AG04450 (cell line): ENCODE measurements around the gene PARD3B. TPM values are rescaled to one million over a fixed set of nuclear protein-coding genes. Genes with fewer than 3 reads are reported as not detected.

Experiments used
- CTCF ChIA-PET: fragments of 300-600, 350-600 bp; formaldehyde crosslinking; extraction: SDS; loops from one replicate; lab custom pipeline; 2022; ENCODE audit warnings: antibody characterized with exemption, inconsistent platforms; lab: Charles Lee
- POLR2A ChIA-PET: fragments of 350-600 bp; formaldehyde crosslinking; extraction: SDS; loops from one replicate; lab custom pipeline; 2021; ENCODE audit warnings: antibody characterized with exemption, inconsistent platforms; lab: Yijun Ruan, JAX
- DNase-seq: peaks from one replicate; pipeline ENCODE4 v3.0.0-alpha.2; 2011; ENCODE audit warnings: low read depth, low spot score
- H3K27ac ChIP-seq: one replicate; pipeline ENCODE4 v1.5.1; 2012; ENCODE audit warnings: low read depth, low read length, control low read depth
- H3K27me3 ChIP-seq: one replicate; pipeline ENCODE4 v1.6.0; 2012; ENCODE audit warnings: low read length; ENCODE audit not compliant: control insufficient read depth, insufficient read depth
- H3K4me3 ChIP-seq: 2 replicates; pipeline ENCODE4 v1.5.1; 2011; ENCODE audit warnings: mild to moderate bottlenecking, low read depth, low read length, control low read depth
- H3K9me3 ChIP-seq: 2 replicates; pipeline ENCODE4 v1.5.1; 2012; ENCODE audit warnings: low read length; ENCODE audit not compliant: control insufficient read depth, insufficient read depth
- polyA plus RNA-seq: library from polyadenylated mRNA; depleted of rRNA; stranded (reverse); fragments of >200 nt; gene quantifications from 2 replicates; pipeline ENCODE4 v1.2.3, GENCODE V29; 2011
- TF ChIP-seq, protein P1 (sequence below): IDR thresholded peaks from 2 replicates; pipeline ENCODE4 v1.5.1; 2011; ENCODE audit warnings: low read depth, low read length, control low read depth, inconsistent platforms

Gene PARD3B
- polyA plus RNA-seq, 1 experiment: 8.5 TPM

DNA sequence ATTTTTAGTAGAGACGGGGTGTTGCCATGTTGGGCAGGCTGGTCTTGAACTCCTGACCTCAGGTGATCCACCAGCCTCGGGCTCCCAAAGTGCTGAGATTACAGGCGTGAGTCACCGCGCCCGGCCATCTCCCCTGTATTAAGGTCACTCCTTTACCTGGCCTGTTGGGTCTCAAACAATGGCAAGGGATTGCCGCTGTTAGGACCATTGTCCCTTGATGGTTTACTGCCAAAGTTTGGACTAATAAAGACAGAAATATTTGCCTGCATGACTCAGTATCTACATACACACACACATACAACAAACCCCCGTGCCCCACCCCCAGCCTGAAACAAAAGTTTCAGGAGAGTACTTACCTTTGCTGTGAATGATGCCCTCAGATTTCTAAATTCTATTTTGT, 16.5 kb downstream of the PARD3B start:
- POLR2A ChIA-PET: interaction anchor here (0.5 kb wide), 1 partner anchor 73 kb away, joined by 3 read pairs; no protein-coding TSS in a partner anchor
- Histone ChIP-seq H3K27me3 (no peaks in the 10 kb centered on the region), H3K9me3 (no peaks in the 10 kb centered on the region), H3K27ac (no peak overlapping the region), H3K4me3 (no peak overlapping the region)
- DNase-seq: no peak
- TF ChIP-seq, protein P1, sequence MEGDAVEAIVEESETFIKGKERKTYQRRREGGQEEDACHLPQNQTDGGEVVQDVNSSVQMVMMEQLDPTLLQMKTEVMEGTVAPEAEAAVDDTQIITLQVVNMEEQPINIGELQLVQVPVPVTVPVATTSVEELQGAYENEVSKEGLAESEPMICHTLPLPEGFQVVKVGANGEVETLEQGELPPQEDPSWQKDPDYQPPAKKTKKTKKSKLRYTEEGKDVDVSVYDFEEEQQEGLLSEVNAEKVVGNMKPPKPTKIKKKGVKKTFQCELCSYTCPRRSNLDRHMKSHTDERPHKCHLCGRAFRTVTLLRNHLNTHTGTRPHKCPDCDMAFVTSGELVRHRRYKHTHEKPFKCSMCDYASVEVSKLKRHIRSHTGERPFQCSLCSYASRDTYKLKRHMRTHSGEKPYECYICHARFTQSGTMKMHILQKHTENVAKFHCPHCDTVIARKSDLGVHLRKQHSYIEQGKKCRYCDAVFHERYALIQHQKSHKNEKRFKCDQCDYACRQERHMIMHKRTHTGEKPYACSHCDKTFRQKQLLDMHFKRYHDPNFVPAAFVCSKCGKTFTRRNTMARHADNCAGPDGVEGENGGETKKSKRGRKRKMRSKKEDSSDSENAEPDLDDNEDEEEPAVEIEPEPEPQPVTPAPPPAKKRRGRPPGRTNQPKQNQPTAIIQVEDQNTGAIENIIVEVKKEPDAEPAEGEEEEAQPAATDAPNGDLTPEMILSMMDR: no peak
- CTCF ChIA-PET: no interaction called here

DNA sequence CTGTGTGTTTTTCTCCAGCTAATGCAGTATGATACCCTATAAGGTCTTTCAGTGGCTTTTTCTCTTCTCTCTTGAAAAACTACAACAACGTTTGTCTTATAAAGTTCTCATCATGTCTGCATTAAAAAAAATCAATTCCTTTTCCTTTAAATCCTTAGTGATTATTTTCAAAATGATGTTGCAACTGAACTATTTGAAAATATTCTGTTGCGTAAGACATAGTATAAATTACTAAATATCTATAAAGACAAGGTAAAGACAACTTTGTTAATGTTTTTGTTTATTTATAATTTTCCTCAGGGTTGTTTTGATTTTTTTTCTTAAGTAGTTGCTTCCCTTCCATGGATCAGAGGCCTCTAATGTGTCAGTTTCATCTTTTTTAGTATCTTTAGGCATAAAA, 21.2 kb downstream of the PARD3B start:
- Histone ChIP-seq H3K27me3 (no peaks in the 10 kb centered on the region), H3K4me3 (no peak overlapping the region), H3K27ac (no peak overlapping the region), H3K9me3 (no peaks in the 10 kb centered on the region)
- CTCF ChIA-PET: interaction anchor here (1.1 kb wide), 1 partner anchor 19 kb away, joined by 3 read pairs; no protein-coding TSS in a partner anchor
- no peak for DNase-seq
- POLR2A ChIA-PET: no interaction called here
- TF ChIP-seq, protein P1: no peak

DNA sequence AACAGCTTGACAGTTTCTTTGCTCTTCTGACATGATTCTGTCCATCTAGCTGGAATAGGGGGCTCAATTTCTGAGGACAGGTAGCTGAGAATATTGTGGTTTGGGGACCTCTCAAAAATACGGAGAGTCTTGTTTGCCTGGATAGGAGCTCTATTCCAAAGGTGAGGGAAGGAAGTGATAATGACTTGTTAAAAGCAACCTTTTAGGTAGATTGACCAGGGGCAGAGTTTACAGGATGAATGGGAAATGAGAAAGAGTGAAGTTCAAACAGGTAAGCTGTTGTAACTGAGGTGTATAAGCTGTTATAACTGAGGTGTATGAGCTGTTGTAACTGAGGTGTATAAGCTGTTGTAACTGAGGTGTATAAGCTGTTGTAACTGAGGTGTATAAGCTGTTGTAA, 25.1 kb downstream of the PARD3B start:
- Histone ChIP-seq H3K27ac (no peak overlapping the region), H3K9me3 (no peaks in the 10 kb centered on the region), H3K4me3 (no peak overlapping the region), H3K27me3 (no peaks in the 10 kb centered on the region)
- CTCF ChIA-PET: no interaction called here
- DNase-seq: no peak
- TF ChIP-seq, protein P1: no peak
- POLR2A ChIA-PET: no interaction called here

DNA sequence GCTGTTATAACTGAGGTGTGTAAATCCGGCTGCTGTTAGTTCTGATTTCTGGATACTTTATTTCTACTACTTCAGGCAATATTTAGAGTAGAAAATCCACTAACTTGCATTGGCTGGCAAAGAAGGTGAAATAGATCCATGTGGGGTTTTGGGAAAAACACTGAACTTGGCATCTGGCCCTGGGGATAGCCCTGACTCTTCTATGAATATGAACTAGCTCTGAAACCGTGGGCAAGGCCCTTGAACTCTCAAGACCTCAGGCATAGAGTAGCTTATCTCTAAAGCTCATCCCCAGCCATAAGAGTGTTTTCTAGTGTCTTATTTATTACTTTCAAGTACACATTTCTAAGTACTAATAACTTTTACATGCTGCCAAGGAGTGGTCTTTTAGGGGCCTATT, 25.8 kb downstream of the PARD3B start:
- POLR2A ChIA-PET: no interaction called here
- CTCF ChIA-PET: no interaction called here
- TF ChIP-seq, protein P1: no peak

DNA sequence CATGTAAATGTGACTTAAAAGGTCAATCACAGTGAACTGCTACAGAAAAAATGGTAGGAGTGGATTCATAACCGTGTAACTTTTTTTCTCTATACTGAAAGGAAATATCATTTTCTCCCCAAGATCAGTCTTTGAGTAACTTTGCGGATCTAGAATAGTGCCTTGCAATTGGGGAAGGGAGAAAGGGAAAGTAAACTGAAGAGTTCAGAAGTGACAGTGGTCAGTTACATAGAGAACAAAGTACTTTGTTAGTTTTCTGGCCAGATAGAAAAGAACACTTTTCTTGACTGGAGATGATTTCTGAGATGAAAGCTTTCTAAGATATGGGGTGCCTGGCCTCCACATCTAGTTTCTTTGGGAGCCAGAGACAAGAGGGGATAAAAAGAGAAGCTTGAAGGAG, 26.6 kb downstream of the PARD3B start:
- no peaks in the 10 kb centered on the region for H3K27me3 ChIP-seq
- CTCF ChIA-PET: no interaction called here
- POLR2A ChIA-PET: no interaction called here
- TF ChIP-seq, protein P1: no peak
- DNase-seq: no peak
- H3K9me3 ChIP-seq: no peaks in the 10 kb centered on the region
- no peak overlapping the region for H3K4me3 ChIP-seq
- H3K27ac ChIP-seq: no peak overlapping the region

More for the DNA sequence above, 25.8 kb downstream of the PARD3B start:
- Histone ChIP-seq H3K4me3 (no peak overlapping the region), H3K9me3 (no peaks in the 10 kb centered on the region), H3K27ac (no peak overlapping the region), H3K27me3 (no peaks in the 10 kb centered on the region)
- DNase-seq: no peak
